HG02885 (cell line): ENCODE results near the gene COL23A1.

Experiments
- ATAC-seq: cut with Tn5 transposase; IDR thresholded peaks from one replicate; pipeline ENCODE4 v1.9.1; 2021; ENCODE audit warnings: mild to moderate bottlenecking; ENCODE audit not compliant: unreplicated experiment, poor library complexity

The COL23A1 gene

DNA sequence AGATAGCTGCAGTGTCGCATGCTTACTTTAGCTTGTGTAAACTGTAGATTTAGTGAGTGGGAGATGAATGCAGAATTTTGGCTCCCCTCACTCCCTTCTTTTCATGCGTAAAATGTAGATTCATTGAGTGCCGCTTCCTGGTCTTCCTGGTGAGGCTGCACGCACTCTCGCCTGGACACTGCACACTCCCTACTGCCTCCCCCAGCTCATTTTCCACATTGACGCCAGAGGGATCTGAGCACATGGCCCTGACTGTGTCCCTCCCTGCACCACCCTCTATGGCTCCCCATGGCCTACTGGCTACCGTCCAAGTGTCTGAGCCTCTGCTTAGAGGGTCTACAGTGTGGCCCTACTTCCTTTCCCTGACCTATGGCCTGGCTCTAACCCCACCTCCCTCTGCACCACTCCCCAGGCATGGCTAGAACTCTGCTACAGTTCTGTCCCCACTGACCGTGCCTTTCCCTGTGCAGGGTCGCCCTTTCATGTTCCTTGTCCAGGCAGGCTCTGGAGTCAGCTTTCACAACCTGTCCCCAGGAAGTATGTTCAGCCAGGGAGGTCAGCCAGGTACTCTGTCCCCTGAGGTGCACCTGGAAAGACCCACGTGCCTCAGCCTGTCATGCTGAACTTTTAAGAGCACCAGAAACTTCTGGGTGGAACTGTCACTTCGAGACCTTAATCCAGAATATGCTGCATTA, 160.6 kb downstream of the COL23A1 start:
- no peak for ATAC-seq

DNA sequence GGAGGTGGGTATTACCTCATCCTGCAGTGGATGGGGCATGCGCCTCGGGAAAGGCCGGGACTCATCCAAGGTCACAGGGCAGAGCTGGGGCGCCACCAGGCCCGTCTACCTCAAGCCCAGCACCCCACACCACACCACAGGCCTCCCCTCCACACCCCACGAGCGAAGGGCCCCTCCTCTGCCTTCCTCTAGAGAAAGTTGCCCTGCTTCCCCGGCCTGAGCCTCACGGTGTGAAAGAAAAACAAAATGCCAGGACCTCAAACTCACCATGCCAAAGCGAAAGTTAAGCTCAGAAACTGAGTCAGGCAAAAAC, 161.1 kb downstream of the COL23A1 start:
- no peak for ATAC-seq

DNA sequence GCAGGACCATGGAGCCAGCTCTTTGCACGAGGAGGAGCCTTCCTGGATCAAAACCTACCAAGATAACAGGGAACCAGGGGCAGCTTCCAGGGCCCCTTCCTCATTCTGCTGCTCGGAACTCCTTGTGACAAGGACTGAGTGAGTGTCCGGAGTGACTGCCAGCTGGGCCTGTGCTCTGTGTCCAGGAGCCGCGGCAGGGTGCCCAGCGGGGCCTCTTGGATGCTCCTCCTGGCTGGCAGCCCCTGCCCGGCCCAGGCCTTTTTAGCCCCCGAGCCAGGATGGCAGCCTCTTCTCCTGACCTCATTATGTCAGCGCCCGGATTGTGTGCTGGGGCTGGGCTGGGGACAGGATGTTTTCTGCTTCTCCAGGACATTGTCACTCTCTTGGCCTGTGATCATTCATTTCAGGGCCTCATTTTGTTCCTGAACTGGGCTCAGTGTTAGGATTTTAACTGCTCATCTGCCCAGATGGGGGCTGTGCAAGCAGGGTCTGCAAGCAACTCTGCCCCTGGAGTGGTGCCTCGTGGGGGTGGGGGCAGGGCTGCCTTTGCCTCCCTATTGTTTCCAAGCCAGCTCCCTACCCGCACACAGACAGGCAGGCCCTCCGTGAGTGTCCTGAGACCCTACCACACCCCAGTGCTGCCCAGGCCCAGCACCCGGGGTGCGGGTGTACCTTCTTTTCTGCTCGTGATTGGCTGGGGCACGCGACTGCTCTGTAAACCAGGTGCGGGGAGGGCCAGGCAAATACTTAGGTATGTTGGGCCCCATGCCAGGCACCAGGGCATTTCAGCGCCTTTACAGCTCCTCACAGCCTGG, 161.6 kb downstream of the COL23A1 start:
- no peak for ATAC-seq

DNA sequence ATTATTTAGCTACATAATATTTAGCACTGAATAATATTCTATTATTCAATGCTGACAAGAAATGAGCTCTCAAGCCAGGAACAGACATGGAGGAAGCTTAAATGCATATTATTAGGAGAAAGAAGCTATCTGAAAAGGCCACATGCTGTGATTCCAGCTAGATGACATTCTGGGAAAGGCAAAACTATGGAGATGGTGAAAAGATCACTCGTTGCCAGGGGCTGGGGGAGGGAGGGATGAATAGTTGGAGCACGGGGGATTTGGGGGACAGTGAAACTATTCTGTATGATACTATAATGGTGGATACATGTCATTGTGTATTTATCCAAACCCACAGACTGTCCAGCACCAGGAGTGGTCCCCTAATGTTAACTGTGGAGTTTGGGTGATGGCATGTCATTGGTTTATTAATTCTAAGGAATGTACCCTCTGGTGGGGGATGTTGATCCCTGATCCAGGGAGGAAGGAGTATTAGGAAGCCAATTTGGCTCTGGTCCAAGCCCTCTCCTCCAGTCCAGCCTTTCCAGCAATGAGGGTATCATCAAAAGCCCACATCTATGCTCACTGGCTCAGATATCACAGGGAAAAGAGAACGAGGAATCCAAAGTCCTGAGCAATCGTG, 162.5 kb downstream of the COL23A1 start:
- no peak for ATAC-seq

DNA sequence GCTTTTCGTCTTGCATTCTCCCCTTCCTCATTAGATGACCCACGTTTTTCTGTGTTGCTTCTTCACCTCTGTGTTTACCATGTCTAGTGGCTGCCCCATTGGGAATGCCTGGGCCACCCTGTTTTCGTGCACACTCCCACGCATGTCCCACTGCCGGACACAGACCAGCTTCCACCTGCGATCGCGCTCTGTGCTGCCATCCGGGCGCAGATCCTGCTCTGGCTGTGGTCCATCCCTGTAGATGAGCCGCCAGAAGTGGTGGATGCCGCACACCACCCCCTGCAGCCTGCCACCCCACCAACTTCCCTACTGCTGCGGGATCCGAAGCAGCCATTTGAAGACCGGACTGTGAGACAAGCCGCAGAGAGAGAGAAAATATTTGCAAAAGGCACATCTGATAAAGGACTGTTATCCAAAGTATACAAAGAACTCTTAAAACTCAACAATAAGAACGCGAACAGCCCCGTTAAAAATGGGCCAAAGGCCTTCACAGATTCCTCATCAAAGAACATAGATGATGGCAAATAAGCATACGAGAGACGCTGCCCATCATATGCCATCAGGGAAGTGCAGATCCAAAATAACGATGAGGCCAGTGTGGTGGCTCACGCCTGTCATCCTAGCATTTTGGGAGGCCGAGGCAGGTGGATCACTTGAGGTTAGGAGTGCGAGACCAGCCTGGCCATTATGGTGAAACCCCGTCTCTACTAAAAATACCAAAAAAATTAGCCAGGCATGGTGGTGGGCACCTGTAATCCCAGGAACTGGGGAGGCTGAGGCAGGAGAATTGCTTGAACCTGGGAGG, 163.7 kb downstream of the COL23A1 start:
- ATAC-seq, result no peak

DNA sequence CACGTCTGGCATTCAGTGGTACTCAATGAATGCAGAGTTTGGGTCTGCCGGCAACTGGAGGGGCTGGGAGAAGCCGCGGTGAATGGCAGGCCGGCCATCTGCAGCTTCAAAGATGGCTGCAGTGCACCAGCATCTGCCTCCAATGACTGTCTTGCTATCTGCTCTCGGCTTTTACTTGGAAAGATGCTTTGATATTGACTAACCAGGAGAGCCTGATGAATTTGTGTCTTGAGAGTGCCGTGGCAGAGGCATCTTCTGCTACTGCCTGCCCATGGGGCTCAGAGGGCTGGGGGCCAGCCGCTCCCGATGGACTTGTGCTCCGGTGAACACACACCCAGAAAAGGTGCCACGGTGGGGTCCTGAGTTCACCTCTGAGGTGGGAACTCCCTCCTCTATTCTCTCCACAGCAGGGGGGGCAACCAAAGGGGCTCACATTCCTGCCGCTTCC, 164.5 kb downstream of the COL23A1 start:
- no peak for ATAC-seq

DNA sequence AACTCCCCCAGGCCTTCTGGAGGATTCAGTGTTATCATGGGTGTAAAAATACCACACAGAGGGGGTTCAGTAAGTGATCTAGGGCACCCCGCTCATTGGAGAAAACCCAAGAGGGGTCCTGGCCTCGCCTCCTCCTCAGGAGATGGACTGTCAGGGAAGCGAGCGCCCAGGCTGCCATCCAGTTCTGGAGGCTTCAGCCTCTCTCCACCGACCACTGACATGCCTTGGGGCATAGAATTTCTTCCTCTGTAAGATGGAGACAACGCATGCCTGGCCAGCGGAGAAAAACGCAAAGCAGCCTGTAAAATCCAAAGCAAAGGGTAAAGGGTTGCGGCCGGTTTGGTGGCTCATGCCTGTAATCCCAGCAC, 165.4 kb downstream of the COL23A1 start:
- ATAC-seq, result no peak

DNA sequence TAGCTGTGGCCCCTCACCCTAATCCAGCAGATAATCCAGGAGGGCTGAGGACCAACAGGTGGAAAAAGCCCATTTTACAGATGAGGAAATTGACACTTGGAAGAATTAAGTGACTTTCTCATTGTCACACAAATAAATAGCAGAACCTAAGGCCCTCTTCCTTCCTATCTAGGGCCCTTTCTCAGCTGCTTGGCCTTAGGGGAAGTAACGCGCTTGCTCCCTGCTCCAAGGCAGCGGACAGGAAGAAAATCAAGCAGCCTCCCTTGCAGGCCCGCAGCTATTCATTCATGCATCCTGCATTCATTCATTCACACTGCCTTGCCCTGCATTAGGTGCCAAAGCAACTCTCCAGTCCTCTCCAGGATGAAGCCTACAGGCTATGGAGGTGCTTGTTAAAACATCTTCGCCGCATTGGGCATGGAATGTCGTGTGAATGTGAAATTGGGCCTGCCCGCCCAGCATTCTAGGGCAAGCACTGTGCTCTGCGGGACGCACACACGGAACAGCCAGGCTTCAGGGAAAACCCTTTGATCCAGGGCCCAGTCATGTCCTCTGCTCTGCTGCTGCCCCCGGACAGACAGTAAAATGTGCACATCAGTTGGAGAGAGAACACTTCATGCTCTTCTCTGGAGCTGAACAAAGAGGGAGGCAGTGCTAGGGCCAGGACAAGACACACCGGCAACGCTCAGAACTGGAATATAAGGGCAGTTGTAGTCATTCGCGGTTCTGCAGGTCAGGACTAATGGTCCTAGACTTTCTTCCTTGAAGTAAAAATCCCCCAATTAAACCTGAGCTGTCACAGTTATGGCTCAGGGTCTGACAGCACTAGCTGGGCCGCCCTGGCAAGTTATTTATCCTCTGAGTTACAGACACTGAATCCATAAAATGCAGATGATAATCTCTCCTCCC, 166.0 kb downstream of the COL23A1 start:
- ATAC-seq, result no peak

DNA sequence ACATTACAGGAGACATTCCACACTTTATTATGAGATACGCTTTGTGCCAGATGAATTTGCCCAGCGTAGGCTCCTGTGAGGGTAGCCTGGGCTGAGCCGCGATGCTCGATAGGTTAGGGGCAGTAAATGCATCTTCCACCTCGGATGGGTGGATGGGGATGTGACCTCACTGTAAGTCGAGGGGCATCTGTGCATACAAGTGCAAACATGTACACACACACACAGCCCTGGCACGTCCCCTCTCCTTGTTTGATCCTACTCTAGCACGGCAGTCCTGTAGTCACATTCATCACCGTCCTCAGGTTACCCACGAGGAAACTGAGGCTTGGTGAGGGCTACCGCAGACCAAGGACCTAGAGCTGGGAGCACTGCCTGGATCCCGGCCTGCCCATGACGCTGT, 166.8 kb downstream of the COL23A1 start:
- no peak for ATAC-seq

DNA sequence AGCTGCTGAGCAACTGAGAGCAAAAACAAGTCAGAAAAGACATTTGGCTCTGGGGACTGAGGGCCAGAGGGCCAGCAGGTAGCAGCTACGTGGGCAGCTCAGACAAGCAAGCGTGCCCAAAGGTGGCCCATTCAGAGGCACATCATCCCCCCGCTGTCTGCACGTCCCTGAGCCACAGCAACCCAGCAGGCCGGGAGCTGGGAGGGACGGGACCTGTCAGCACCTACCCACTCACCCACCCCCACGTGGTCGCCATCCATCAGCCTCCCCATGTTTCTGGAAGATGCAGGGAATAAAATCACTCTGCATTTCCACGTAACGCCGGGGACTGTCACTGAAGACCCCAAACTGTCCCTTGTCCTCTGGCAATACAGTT, 167.8 kb downstream of the COL23A1 start:
- no peak for ATAC-seq

DNA sequence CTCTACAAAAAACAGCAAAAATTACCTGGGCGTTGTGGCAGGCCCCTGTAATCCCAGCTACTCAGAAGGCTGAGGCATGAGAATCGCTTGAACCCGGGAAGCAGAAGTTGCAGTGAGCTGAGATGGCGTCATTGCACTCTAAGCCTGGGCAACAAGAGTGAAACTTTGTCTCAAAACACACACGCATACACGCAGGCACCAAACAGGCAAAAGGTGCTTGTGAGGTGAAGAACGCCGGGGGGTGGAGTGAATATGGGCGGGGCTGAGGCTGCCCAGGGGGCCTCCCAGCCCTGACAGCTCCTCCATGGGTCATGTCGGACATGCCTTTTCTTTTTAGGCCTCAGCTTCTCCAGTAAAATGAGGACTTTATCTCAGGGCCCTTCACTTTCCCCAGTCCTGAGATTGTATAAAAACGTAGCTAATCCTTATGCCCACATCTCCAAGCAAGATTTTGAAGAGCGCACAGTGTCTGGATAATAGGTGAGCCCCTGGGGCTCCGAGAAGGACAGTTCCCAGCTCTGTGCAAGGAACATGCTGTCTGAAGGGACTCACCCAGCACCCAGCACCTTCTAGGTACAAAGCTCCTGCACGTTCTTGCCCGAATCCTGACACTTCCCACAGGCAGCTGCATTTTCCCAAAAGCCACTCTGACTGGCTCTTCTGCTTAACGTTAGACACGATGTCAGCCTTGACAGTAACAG, 168.3 kb downstream of the COL23A1 start:
- no peak for ATAC-seq

DNA sequence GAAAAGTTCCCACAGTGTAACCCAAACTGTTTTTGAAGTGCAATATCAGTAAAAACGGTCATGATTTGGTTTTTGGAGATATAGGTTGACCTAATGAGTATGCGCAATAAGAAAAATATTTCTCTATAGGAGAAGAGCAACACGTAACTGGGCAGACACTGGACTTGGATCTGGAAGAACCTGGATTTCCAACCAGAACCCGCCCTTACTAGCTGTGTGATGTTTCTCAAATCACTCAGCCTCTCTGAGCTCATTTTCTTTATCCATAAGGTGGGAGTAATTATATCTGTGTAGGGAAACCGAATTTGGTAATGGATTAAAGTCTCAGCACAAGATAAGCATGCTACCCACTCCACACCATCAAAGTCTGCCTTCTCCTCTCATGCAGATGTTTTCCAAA, 169.1 kb downstream of the COL23A1 start:
- no peak for ATAC-seq

DNA sequence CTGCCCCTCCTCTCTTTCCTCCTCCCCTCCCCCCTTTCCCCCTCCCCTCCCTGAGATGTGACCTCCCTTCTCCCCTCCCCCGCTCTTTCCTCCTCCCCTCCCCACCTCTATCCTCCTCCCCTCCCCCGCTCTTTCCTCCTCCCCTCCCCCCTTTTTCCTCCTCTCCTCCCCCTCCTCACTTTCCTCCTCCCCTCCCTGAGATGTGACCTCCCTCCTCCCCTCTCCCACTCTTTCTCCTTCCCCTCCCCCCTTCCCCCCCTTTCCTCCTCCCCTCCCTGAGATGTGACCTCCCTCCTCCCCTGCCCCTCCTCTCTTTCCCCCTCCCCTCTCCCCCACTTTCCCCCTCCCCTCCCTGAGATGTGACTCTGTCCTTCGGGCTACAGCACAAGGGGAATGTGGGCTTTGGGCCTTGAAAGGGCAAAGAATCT, 169.8 kb downstream of the COL23A1 start:
- no peak for ATAC-seq

DNA sequence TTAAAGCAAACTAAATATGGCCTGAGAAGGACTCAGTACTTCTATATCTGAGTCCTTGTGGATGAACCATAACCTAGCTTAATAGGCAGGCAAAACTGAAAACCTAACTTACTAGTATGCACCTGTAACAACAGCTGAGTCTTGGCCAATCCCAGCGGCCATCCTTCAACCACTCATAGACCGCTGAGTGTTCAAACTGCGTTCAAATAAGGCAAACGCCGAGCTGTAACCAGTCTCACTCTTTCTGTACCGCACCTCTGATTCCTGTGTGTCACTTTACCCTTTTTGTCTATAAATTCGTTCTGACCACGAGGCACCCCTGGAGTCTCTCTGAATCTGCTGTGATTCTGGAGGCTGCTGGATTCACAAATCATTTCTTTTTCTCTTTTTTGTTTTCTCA, 170.5 kb downstream of the COL23A1 start:
- ATAC-seq, result no peak

DNA sequence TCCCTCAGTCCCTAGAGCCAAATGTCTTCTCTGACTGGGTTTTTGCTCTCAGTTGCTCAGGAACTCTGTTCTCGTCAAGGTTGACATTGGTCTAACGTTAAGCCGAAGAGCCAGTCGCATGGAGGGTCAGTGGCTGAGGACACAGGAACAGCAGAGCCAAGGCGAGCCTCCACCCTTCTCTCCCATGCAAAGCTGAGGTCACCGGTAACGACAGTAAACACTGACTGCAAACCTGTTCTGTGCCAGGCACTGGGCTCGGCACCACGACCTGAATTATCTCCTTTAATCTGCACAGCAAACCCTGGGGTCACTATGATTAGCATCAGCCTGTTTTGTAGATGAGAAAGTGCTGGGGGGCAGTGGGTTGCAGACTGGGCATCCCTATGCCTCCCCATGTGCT, 171.0 kb downstream of the COL23A1 start:
- no peak for ATAC-seq

DNA sequence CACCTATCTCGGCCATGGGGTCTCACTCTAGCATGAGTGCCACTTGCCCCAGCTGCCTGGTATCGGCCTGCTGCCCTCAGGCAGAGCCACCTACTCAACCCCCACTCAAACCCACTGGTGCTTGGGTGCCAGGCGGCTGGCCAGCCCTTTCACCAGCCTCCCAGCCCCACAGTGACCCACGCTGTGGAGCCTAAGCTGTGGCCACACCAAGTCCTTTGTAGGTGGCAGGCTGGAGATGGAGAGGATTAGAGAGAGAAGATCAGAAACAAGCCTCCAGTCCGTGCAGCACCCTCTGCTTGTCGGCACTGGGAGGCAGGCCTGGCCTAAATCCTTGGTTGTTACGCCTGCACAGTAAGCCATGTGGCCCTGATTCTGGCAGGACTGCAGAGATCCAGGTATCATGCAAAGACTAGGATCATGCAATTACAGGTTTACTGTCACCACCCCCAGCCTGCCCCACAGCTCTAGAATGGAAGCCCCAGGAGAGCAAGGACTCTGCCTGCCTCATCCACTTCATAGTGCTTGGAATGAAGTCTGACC, 171.7 kb downstream of the COL23A1 start:
- ATAC-seq, result no peak

DNA sequence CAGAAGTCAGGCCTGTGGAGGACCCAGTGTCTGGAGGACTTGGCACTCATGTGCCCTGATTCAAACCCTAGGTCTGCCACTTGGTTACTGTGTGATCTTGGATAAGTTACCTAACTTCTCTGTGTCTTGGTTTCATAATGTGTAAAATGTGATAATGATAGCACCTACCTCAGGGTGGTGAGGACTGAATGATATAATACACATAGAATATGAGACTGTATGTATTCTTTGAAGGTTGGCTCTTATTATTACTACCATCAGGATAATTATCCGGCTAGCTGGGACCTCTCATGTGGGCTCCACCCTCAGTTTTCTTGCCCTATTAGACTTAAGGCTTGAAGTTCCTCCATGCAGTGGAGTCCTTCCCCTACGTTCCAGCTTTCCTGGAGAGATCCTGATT, 172.2 kb downstream of the COL23A1 start:
- no peak for ATAC-seq

DNA sequence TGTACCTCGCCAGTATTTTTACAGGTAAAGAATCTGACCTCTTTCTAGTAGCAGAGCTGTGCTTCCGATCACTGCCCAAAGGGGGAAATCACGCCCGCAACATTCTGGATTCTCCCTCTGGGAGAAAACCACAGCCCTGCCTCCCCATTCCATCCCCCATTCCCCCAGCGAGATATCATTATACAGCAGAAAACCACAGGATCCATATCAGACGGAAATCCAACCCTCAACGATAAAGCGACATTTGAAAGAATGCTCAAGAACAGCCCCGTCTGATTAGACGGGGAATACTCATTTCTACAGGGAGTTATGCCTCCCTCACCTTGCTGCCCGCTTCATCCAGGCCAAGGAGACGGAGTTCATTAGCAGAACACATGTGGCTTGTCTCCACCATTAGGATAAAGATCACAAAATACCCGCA, 172.8 kb downstream of the COL23A1 start:
- no peak for ATAC-seq

DNA sequence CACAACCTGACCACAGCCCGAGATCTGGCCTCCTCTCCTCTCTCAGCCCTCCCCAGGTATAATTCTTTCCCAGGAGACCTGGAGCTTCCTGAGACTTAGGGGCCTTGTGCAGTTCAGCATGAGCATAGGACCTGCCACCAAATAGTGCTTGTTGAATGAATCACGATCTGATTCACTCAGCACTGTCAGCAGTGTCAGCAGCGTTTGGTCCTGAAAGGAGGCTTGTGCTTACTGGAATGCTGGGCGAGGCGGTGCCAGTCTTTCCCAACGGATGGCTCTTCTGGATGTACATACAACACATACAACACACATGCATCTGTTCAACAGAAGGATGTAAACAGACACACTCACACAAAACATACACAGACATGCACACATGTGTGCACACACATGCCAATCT, 173.3 kb downstream of the COL23A1 start:
- ATAC-seq, result no peak
